HG03354 (cell line): ENCODE results near the gene RBP7.

Experiments used
- ATAC-seq: cut with Tn5 transposase; IDR thresholded peaks from one replicate; pipeline ENCODE4 v1.9.1; 2021; ENCODE audit warnings: mild to moderate bottlenecking; ENCODE audit not compliant: unreplicated experiment, poor library complexity, severe bottlenecking

RBP7 gene

GRCh38 chr1:10063878-10064277 lies 66.8 kb downstream of the RBP7 start:
- no peak for ATAC-seq

- no peak for ATAC-seq
Measured at GRCh38 chr1:10064416-10065343, 67.7 kb downstream of the RBP7 start.

GRCh38 chr1:10065344-10065685 lies 68.3 kb downstream of the RBP7 start:
- ATAC-seq, result no peak
